SK-N-SH (cell line): ENCODE data around the gene KLHDC7A.

Experiments used
- CHD2 ChIP-seq: fragments of 150-350 bp; IDR thresholded peaks from 2 replicates; pipeline ENCODE4 v1.6.1; 2018; ENCODE audit warnings: low read length; ENCODE audit not compliant: partially characterized antibody
- CTCF ChIP-seq: fragments of 200-600 bp; sonication (generic); IDR thresholded peaks from 2 replicates; pipeline ENCODE4 v1.6.1; 2017; ENCODE audit warnings: antibody characterized with exemption, mild to moderate bottlenecking, moderate library complexity
- EZH2phosphoT487 ChIP-seq: fragments of 200-600 bp; sonication (generic); IDR thresholded peaks from 2 replicates; pipeline ENCODE4 v1.6.1; 2017; ENCODE audit warnings: low read depth, mixed run types, mild to moderate bottlenecking, antibody characterized with exemption, moderate library complexity, borderline replicate concordance
- JUND ChIP-seq: IDR thresholded peaks from 2 replicates; pipeline ENCODE4 v1.4.0; 2012
- MAX ChIP-seq: IDR thresholded peaks from 2 replicates; pipeline ENCODE4 v1.4.0; 2012; ENCODE audit warnings: low read depth
- NRF1 ChIP-seq: IDR thresholded peaks from 2 replicates; pipeline ENCODE4 v1.6.1; 2012; ENCODE audit warnings: low read depth, mild to moderate bottlenecking, low read length
- POLR2AphosphoS5 ChIP-seq: IDR thresholded peaks from 2 replicates; pipeline ENCODE4 v1.6.1; 2012; ENCODE audit warnings: low read depth, low read length
- REST ChIP-seq: IDR thresholded peaks from 2 replicates; pipeline ENCODE4 v1.6.1; 2012; ENCODE audit warnings: mild to moderate bottlenecking, low read depth, low read length, moderate library complexity
- SMC3 ChIP-seq: IDR thresholded peaks from 2 replicates; pipeline ENCODE4 v1.6.1; 2012; ENCODE audit warnings: low read depth, low read length, improper control_type of control experiment
- TAF1 ChIP-seq: IDR thresholded peaks from 2 replicates; pipeline ENCODE4 v1.6.1; 2012; ENCODE audit warnings: low read depth, mild to moderate bottlenecking, low read length, moderate library complexity, borderline replicate concordance
- TCF12 ChIP-seq: IDR thresholded peaks from 2 replicates; pipeline ENCODE4 v1.4.0; 2012
- TEAD4 ChIP-seq: IDR thresholded peaks from 2 replicates; pipeline ENCODE4 v1.4.0; 2012; ENCODE audit warnings: mild to moderate bottlenecking, borderline replicate concordance; ENCODE audit not compliant: insufficient read depth

- TF ChIP-seq CTCF (no peak), POLR2AphosphoS5 (no peak), TCF12 (no peak), JUND (no peak), TAF1 (no peak), REST (no peak), CHD2 (no peak), TEAD4 (no peak), EZH2phosphoT487 (no peak), SMC3 (no peak), NRF1 (no peak), MAX (no peak)
Measured at GRCh38 chr1:18527921-18528320, 47.2 kb downstream of the KLHDC7A start.
